HG02938 (cell line): ENCODE data around the gene AQP5.

ENCODE experiments used
- ATAC-seq: cut with Tn5 transposase; IDR thresholded peaks from one replicate; pipeline ENCODE4 v1.9.1; 2021; ENCODE audit warnings: mild to moderate bottlenecking, moderate library complexity; ENCODE audit not compliant: unreplicated experiment

Gene AQP5

GRCh38 chr12:49949866-49950265 is 11.8 kb upstream of the AQP5 start:
- ATAC-seq, result no peak

- no peak for ATAC-seq
Observed at GRCh38 chr12:49950273-49951251, 11.1 kb upstream of the AQP5 start, which contains the start of gene AQP2. AQP2 (plus strand) TSS chr12:49950737; CDS start chr12:49950831, 94 bp downstream.

GRCh38 chr12:49951411-49952240 is 10.0 kb upstream of the AQP5 start:
- no peak for ATAC-seq

GRCh38 chr12:49952391-49953055 is 9.1 kb upstream of the AQP5 start:
- no peak for ATAC-seq

GRCh38 chr12:49953151-49953550 is 8.5 kb upstream of the AQP5 start:
- no peak for ATAC-seq

GRCh38 chr12:49953961-49954846 is 7.5 kb upstream of the AQP5 start:
- no peak for ATAC-seq

GRCh38 chr12:49954863-49955830 is 6.5 kb upstream of the AQP5 start:
- no peak for ATAC-seq

GRCh38 chr12:49955899-49956662 is 5.6 kb upstream of the AQP5 start:
- ATAC-seq, result no peak

- no peak for ATAC-seq
Observed at GRCh38 chr12:49956663-49957569, 4.8 kb upstream of the AQP5 start.

- ATAC-seq, result no peak
Observed at GRCh38 chr12:49957570-49957967, 4.1 kb upstream of the AQP5 start.

- ATAC-seq, result no peak
Observed at GRCh38 chr12:49959685-49960473, 1.8 kb upstream of the AQP5 start.

- no peak for ATAC-seq
Observed at GRCh38 chr12:49960474-49961110, 1.1 kb upstream of the AQP5 start.

GRCh38 chr12:49961993-49962764 is 507 bp downstream of the AQP5 start:
- no peak for ATAC-seq

- no peak for ATAC-seq
Observed at GRCh38 chr12:49962861-49963765, 1.4 kb downstream of the AQP5 start.
